RWPE1 (cell line): ENCODE results near the gene PTPRD.

ENCODE experiments used
- CTCF ChIA-PET: fragments of 350-600 bp; sonication (Branson Sonifier 250); formaldehyde crosslinking; extraction: SDS; loops from one replicate; lab custom pipeline; 2021; lab: Yijun Ruan, JAX
- POLR2A ChIA-PET: fragments of 400-600 bp; formaldehyde crosslinking; extraction: SDS; loops from one replicate; lab custom pipeline; 2020; ENCODE audit warnings: antibody characterized with exemption; ENCODE audit not compliant: low non-redundant PET; lab: Yijun Ruan, JAX
- DNase-seq: peaks from one replicate; pipeline ENCODE4 v3.0.0; 2012; ENCODE audit warnings: low spot score
- H3K27ac ChIP-seq: fragments of 450-650 bp; 2 replicates; pipeline ENCODE4 v1.5.1; 2017
- CTCF ChIP-seq: fragments of 450-650 bp; conservative IDR thresholded peaks from 2 replicates; pipeline ENCODE4 v1.5.1; 2017; ENCODE audit warnings: low read depth, mild to moderate bottlenecking

The PTPRD gene

GRCh38 chr9:8600914-8601680 lies 2011.7 kb downstream of the PTPRD start:
- no peak overlapping the region for H3K27ac ChIP-seq
- ChIA-PET CTCF (no interaction called here), POLR2A (no interaction called here)
- DNase-seq: no peak
- TF ChIP-seq CTCF: no peak

- ChIA-PET CTCF (no interaction called here), POLR2A (no interaction called here)
- H3K27ac ChIP-seq: no peak overlapping the region
- TF ChIP-seq CTCF: no peak
- no peak for DNase-seq
Observed at GRCh38 chr9:8599937-8600336, 2012.9 kb downstream of the PTPRD start.

- POLR2A ChIA-PET: no interaction called here
- no peak for DNase-seq
- no peak for TF ChIP-seq CTCF
- CTCF ChIA-PET: no interaction called here
- H3K27ac ChIP-seq: no peak overlapping the region
Observed at GRCh38 chr9:8589476-8589875, 2023.3 kb downstream of the PTPRD start.

GRCh38 chr9:8585036-8585435 lies 2027.8 kb downstream of the PTPRD start:
- no peak overlapping the region for H3K27ac ChIP-seq
- DNase-seq: no peak
- ChIA-PET POLR2A (no interaction called here), CTCF (no interaction called here)
- TF ChIP-seq CTCF: no peak

GRCh38 chr9:8579661-8580060 lies 2033.1 kb downstream of the PTPRD start:
- TF ChIP-seq CTCF: no peak
- no peak overlapping the region for H3K27ac ChIP-seq
- DNase-seq: no peak
- ChIA-PET CTCF (no interaction called here), POLR2A (no interaction called here)

- POLR2A ChIA-PET: no interaction called here
- DNase-seq: no peak
- no peak overlapping the region for H3K27ac ChIP-seq
- no peak for TF ChIP-seq CTCF
- CTCF ChIA-PET: no interaction called here
Observed at GRCh38 chr9:8576741-8577140, 2036.1 kb downstream of the PTPRD start.
